Measurements from ENCODE around the gene MXRA5.

DNA sequence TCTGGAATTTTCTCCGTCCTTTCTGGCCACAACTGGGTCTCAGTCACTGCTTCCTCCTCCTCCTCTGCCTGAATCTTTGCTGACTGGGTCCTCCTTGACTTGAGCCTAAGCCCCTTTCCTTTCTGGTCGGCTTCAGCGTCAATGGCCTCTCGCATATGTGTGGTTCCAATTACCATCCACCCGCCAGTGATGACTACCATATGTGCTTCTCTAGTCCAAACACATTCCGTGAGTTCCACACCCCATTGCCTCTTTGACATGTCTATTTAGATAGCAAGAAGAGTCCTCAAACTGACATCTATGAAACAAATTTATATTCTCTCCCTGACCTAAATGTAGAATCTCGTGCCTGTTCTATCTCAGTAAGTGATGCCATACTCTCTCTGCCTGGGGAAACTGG is 19.8 kb downstream of the MXRA5 start:
- TF ChIP-seq MAX (IDR thresholded peaks at IDR 0.05) (no peak), NFIC (IDR thresholded peaks at IDR 0.05) (no peak), ZBTB7A (IDR thresholded peaks at IDR 0.05; ENCODE audit: low read depth) (no peak), REST (IDR thresholded peaks at IDR 0.05; ENCODE audit: low read depth) (no peak), RAD21 (IDR thresholded peaks at IDR 0.05; ENCODE audit: low read depth) (no peak), TEAD4 (IDR thresholded peaks at IDR 0.05) (no peak), FOXM1 (IDR thresholded peaks at IDR 0.05; ENCODE audit: borderline replicate concordance, low read depth) (no peak), CREB1 (IDR thresholded peaks at IDR 0.05; ENCODE audit: low read depth) (no peak), USF1 (IDR thresholded peaks at IDR 0.05) (no peak), YY1 (IDR thresholded peaks at IDR 0.05; ENCODE audit: low read depth) (no peak), TAF1 (IDR thresholded peaks at IDR 0.05; ENCODE audit: low read depth) (no peak), EGR1 (IDR thresholded peaks at IDR 0.05) (no peak)
